ENCODE measurements around the gene IFNL2.

GRCh38 chr19:39308531-39309304, 40.5 kb downstream of the IFNL2 start:
- TF ChIP-seq CTCF (IDR thresholded peaks at IDR 0.05): no peak
- TF ChIP-seq POLR2A (IDR thresholded peaks at IDR 0.05): no peak
